GM12865 (cell line): ENCODE measurements around the gene B2M.
"Not testable (repeated sequence)": the region's sequence is repeated elsewhere in the genome, so short reads cannot be mapped to it uniquely, and the experiment has no call there.

Source experiments
- DNase-seq: peaks from one replicate; pipeline ENCODE4 v3.0.0; 2010; ENCODE audit warnings: low read depth
- H3K4me3 ChIP-seq: 2 replicates; pipeline ENCODE4 v1.5.1; 2011; ENCODE audit warnings: mild to moderate bottlenecking, low read depth, low read length, control low read depth
- TF ChIP-seq, protein P1 (sequence below): IDR thresholded peaks from 2 replicates; pipeline ENCODE4 v1.5.1; 2011; ENCODE audit warnings: low read length, control low read depth, low read depth, inconsistent platforms; ENCODE audit not compliant: insufficient read depth; ENCODE audit errors: missing control alignments

The B2M gene

DNA sequence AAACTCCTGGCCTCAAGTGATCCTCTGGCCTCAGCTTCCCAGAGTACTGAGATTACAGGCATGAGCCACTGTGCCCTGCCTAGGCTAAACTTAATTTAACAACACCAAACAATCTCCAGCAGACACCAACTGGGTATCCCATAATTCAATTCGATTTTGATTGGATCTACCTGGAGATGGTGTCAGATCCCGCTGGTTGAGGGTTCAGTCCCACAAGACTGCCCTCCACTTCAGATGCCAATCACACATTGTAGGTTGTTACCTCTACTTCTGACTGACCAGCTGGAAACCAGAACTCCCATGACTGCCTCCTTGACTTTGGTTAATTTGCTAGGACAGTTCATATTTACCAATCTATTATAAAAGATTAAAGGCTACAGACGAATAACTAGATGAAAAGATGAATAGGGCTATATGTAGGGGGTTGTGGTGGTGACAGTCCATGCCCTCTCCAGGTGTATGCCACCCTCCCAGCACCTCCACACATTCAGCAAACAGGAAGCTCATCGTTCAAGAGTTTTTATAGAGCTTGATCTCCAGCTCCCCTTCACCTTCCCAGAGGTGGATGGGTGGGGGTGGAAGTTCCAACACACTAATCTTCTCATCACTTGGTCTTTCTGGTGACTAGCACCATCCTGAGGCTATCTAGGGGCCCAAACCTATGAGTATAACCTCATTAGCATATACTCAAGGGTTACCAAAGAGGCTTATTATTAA, 9.3 kb downstream of the B2M start:
- TF ChIP-seq, protein P1, sequence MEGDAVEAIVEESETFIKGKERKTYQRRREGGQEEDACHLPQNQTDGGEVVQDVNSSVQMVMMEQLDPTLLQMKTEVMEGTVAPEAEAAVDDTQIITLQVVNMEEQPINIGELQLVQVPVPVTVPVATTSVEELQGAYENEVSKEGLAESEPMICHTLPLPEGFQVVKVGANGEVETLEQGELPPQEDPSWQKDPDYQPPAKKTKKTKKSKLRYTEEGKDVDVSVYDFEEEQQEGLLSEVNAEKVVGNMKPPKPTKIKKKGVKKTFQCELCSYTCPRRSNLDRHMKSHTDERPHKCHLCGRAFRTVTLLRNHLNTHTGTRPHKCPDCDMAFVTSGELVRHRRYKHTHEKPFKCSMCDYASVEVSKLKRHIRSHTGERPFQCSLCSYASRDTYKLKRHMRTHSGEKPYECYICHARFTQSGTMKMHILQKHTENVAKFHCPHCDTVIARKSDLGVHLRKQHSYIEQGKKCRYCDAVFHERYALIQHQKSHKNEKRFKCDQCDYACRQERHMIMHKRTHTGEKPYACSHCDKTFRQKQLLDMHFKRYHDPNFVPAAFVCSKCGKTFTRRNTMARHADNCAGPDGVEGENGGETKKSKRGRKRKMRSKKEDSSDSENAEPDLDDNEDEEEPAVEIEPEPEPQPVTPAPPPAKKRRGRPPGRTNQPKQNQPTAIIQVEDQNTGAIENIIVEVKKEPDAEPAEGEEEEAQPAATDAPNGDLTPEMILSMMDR: no peak
- DNase-seq: peak; percentile 61
- H3K4me3 ChIP-seq: no peak overlapping the region

DNA sequence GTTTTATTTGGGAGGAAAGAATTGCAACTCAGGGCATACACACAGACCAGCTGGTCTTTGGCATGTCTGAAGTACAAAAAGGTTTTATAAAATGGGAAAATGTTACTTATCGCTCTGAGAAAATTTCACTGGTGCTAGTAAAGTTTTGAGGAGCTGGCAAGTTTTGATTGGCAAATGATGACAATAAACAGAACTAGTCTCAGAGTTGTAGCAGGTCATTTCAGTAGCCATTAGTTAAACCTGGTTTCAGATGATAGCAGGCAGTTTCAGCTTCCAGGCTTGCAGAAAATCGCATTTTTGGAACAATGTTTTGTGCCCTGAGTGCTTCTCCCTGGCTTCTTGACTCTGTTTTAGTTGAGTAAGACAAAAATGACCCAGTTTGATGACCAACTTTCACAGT, 10.7 kb downstream of the B2M start:
- peak overlapping the region; percentile 13 for H3K4me3 ChIP-seq
- peak; percentile 89 for DNase-seq
- TF ChIP-seq, protein P1: no peak

DNA sequence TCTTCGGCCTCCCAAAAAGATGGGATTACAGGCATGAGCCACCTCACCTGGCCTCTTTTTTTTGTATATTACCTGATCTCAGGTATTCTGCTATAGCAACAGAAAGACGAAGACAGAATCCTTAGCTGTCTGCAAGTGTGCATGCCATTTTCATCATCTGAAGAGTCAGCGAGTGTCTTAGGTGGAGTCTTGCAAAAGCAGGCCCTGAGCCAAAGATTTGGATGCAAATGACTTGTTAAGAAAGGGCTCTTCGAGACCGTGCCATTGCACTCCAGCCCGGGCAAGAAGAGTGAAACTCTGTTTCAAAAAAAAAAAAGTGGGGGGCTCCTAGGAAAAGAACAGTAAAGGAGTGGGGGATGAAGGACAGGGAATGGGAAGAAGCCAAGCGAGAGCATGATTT, 14.8 kb downstream of the B2M start:
- DNase-seq: peak; percentile 84
- H3K4me3 ChIP-seq: peak overlapping the region; percentile 60
- TF ChIP-seq, protein P1: no peak

DNA sequence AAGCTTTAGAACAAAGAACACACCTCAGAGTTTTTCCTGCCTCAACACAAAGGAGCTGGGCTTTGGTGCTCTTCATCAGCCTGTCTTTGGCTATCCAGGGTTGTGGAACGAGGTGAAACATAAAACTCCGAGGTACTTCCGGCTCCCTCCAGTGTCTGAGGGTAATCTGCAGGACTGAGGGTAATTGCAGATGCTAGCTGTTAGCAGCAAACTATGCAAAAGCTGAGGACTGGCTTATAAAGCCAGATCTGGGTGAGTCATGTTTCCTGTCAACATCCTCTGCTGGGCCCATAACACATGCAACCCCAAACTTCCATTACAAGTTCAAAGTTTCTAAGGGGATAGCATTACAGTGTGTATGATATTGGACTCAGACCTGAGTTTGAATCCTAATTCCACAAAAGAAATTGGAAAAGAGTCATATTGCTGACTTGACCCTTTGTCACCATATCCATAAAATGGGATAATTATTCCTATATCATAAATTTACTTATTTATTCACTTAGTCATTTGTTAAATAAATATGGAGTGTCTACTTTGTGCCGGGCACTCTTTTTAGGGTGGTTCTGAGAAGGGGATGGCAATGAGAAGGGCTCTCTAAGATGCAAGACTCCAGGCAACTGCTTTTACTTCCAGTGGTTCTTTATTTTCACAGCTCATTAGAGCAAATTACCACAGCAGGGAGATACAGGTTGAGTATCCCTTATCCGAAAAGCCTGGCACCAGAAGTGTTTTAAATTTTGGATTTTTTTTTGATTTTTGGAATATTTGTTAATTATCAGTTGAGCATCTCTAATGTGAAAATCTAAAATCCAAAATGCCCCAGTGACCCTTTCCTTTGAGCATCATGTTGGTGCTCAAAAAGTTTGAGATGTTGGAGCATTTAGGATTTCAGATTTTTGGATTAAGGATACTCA, 15.5 kb downstream of the B2M start:
- peak overlapping the region; percentile 60 for H3K4me3 ChIP-seq
- peak; percentile 97 for DNase-seq
- TF ChIP-seq, protein P1: no peak

DNA sequence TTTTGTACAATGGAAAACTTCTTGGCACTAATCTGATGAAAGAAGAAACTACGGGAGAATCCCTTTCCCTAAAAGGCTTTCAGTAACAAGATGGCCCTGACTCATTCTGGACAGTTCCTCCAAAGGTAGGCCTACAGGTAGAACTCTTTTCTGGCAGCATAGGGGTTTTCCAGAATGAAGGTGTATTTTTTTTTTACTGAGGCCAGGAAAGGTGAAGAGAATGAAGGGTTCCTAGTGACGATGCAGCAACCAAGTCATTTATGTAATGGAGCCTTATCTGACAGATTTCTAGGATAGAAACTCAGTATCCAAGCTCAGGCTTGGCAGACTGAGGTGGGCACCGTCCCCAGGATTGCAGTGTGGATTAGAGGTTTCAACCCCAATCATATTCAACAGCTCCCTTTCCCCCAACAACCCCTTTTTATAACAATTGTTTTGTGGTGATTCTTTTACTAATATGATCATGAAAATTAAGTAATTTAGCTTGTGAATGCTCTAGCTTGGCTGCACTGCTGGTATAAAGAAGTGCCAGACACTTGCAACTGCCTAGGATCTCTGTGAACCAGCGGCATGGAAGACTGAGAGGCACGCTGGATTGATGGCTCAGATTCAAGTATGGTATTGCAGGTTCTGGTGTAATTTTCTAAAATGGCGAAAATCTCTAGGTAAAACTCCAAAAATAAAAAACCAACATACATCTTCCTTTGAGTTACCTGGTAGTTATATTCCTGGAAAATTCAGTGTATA, 16.3 kb downstream of the B2M start:
- TF ChIP-seq, protein P1: no peak
- H3K4me3 ChIP-seq: peak overlapping the region; percentile 60
- DNase-seq: peak; percentile 68

DNA sequence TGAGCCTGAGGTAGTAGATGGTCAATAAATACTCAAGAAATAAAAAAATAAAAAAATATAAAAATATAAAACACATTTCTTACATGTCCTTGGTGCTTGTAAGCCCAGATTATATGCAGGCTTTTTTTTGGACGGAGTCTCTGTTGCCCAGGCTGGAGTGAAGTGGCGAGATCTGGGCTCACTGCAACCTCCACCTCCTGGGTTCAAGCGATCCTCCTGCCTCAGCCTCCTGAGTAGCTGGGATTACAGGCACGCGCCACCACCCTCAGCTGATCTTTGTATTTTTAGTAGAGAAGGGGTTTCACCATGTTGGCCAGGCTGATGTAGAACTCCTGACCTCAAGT, 16.9 kb downstream of the B2M start:
- H3K4me3 ChIP-seq: peak overlapping the region; percentile 60
- DNase-seq: not testable (repeated sequence)

DNA sequence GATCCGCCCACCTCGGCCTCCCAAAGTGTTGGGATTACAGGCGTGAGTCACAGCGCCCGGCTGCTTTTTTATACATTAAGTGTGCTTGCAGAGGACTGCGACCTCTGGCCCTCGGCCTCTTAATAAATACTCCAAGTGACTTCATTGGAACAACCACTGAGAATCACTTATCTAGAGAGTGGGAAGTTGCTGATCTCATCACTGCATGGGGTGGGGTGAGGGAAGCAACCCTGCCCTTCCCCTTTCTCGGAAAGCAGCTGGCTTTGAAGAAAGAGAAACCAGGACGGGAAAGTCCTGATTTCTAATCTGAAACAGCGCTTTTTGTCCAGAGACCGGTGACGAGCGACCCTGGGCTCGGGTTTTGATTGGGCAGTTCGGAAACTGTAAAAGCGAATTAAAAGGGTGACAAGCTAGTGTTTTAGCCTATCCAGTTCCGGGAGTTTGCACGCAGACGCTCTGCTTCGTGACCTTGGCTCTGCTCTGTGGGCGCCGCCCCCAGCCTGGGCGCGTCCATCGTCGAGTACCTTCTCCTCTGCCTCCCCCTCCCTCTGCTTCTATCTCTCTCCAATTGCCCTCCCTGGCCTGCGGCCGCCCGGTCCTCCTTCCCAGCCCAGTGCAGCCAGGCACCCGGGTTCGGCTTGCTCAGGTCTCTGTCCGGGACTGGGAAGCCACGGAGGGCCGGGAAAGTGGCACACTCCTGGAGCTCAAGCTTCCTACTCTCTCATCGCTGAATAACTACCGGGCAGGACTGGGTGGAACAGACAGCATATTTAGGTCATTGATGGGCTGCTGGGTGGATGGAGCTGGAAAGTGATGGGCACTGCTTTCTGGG, 17.5 kb downstream of the B2M start:
- TF ChIP-seq, protein P1: no peak
- peak overlapping the region; percentile 86 for H3K4me3 ChIP-seq
- peak; percentile 99 for DNase-seq
